Brain microvascular endothelial cell (primary cell): ENCODE measurements around the gene LRRN4.

Source experiments
- DNase-seq: peaks from one replicate; pipeline ENCODE4 v3.0.0-alpha.2; 2020
- H3K27ac ChIP-seq: fragments of 250-450 bp; sonication (Bioruptor Pico); 2 replicates; pipeline ENCODE4 v1.5.1; 2020; ENCODE audit warnings: mild to moderate bottlenecking, moderate library complexity
- H3K27me3 ChIP-seq: fragments of 250-450 bp; sonication (Bioruptor Pico); replicated peaks from 2 replicates; pipeline ENCODE4 v1.5.1; 2020; ENCODE audit warnings: mild to moderate bottlenecking
- H3K36me3 ChIP-seq: fragments of 250-450 bp; sonication (Bioruptor Pico); replicated peaks from 2 replicates; pipeline ENCODE4 v1.5.1; 2020; ENCODE audit warnings: mild to moderate bottlenecking
- H3K4me3 ChIP-seq: 2 replicates; pipeline ENCODE4 v1.5.1; 2011; ENCODE audit warnings: low read depth, mild to moderate bottlenecking, control low read depth, low read length, moderate library complexity
- in situ Hi-C: cut with HindIII; loops from 2 replicates; pipeline ENCODE4 v1.10.0; 2017; ENCODE audit warnings: low sequenced_read_pairs, low pct_ligation_motif_present
- TF ChIP-seq, protein P1 (sequence below): IDR thresholded peaks from 2 replicates; pipeline ENCODE4 v1.5.1; 2011; ENCODE audit warnings: low read depth, mild to moderate bottlenecking, moderate library complexity, low read length, control low read depth, inconsistent platforms; ENCODE audit errors: missing control alignments

The LRRN4 gene

DNA sequence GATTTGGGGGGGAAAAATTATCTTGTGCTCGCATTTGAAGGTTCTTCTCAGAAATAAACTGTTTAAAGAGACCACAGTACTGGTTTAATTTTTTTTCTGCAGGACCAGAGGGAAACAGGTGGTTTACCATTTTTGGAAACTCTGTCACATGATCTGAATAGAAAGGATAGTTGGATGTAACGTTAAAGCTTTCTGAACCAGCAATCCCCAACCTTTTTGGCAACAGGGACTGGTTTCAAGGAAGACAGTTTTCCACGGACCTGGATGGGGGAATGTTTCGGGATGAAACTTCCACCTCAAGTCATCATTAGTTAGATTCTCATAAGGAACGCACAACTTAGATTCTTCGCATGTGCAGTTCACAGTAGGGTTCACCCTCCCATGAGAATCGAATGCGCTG is 53.0 kb downstream of the LRRN4 start:
- TF ChIP-seq, protein P1, sequence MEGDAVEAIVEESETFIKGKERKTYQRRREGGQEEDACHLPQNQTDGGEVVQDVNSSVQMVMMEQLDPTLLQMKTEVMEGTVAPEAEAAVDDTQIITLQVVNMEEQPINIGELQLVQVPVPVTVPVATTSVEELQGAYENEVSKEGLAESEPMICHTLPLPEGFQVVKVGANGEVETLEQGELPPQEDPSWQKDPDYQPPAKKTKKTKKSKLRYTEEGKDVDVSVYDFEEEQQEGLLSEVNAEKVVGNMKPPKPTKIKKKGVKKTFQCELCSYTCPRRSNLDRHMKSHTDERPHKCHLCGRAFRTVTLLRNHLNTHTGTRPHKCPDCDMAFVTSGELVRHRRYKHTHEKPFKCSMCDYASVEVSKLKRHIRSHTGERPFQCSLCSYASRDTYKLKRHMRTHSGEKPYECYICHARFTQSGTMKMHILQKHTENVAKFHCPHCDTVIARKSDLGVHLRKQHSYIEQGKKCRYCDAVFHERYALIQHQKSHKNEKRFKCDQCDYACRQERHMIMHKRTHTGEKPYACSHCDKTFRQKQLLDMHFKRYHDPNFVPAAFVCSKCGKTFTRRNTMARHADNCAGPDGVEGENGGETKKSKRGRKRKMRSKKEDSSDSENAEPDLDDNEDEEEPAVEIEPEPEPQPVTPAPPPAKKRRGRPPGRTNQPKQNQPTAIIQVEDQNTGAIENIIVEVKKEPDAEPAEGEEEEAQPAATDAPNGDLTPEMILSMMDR: no peak
- no peaks in the 10 kb centered on the region for H3K27me3 ChIP-seq
- in situ Hi-C loops: no loop called here
- H3K4me3 ChIP-seq: no peak overlapping the region
- H3K27ac ChIP-seq: no peak overlapping the region
- no peak for DNase-seq
- H3K36me3 ChIP-seq: no peaks in the 10 kb centered on the region

DNA sequence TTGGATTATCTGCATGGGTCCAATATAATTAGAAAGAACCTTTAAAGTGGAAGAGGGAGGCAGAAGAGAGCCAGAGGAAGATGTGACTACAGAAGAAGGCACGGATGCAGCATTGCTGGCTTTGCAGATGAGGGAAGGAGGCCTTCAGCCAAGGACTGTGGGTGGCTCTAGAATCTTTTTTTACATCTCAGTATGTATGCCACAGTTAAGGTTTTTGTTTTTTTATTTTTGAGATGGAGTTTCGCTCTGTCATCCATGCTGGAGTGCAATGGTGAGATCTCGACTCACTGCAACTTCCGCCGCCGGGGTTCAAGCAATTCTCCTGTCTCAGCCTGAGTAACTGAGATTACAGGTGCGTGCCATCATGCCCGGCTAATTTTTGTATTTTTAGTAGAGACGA is 54.1 kb downstream of the LRRN4 start:
- H3K27me3 ChIP-seq: no peaks in the 10 kb centered on the region
- TF ChIP-seq, protein P1: no peak
- DNase-seq: no peak
- no peaks in the 10 kb centered on the region for H3K36me3 ChIP-seq
- no peak overlapping the region for H3K4me3 ChIP-seq
- no peak overlapping the region for H3K27ac ChIP-seq
- in situ Hi-C loops: no loop called here

DNA sequence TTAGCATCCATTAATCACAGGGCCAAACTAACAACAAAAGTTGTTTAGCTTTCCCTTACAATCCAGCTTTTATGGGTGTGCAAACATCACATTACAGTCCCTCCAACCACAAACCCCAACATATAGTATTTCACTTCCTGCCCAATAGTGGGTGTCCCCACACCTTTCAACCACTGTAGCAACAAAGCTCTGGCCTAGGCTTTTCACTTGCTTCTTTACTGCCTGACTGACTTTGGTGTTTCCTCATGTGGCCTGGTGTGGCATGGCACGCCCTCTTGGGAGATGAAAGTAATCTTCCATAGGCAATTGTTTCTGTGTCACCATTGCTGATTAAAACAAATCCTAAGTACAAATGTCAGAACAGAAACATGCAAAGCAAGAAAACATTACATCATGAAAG is 57.1 kb downstream of the LRRN4 start:
- in situ Hi-C loops: no loop called here
- TF ChIP-seq, protein P1: no peak
- Histone ChIP-seq H3K4me3 (no peak overlapping the region), H3K27ac (no peak overlapping the region), H3K27me3 (no peaks in the 10 kb centered on the region), H3K36me3 (no peaks in the 10 kb centered on the region)
- DNase-seq: no peak

DNA sequence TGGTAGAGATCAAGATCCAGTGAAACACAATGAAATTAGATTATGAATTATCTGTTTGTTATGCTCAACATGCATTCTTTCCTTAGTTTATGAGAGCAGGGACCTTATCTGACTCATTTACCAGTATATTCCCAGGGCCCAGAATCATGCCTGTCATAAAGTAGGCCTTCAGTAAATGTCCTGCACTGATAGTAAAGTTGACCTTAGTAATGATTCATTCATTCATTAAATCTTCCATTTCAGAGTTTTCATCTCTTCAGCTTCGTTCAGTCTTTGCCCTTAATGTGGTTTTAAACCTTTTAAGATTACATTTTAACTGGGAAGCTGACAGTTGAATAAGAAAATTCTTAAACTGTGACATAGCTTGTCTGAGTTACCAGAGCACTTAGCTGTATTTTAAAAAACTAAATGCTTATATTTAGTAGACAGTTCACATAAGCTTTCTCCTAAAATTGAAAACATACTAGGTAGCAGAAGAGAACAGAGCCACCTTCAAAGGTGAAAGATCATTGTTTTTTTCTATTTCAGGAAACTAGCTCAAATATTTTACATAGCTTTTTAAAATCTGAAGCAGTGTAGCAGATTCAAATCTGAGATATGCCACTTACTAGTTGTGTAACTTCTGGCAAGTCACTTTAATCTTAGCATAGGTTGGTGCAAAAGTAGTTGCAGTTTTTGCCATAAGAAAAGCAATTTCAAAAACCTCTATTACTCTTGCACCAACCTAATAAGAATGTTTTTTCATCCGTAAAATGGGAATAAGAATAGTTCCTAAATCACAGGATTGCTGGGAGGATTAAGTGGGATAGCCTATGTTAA is 62.0 kb downstream of the LRRN4 start:
- no peaks in the 10 kb centered on the region for H3K36me3 ChIP-seq
- H3K27ac ChIP-seq: no peak overlapping the region
- DNase-seq: peak; percentile 50
- no peak overlapping the region for H3K4me3 ChIP-seq
- H3K27me3 ChIP-seq: no peaks in the 10 kb centered on the region
- in situ Hi-C loops: no loop called here
- TF ChIP-seq, protein P1: no peak

DNA sequence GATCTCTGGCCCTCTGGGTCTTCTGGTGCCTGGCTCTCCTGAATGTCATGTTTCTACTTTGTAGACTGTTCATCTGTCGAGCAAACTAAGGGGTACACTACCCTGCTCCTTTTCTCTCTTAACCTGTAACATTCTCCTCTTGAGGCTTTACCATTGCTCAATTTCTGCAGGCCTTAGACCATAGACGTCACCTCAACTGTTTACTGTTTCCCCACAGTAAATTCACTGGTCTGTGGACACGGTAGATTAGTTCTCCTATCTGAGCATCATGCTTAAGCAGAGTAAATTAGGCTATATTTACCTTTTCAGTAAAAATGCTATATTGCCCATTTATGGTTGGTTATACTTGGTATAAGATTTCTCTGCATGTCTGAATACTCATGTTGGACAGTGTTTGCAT is 62.9 kb downstream of the LRRN4 start:
- DNase-seq: no peak
- Histone ChIP-seq H3K4me3 (no peak overlapping the region), H3K36me3 (no peaks in the 10 kb centered on the region), H3K27me3 (no peaks in the 10 kb centered on the region), H3K27ac (peak overlapping the region; percentile 5)
- in situ Hi-C loops: no loop called here
- TF ChIP-seq, protein P1: no peak
